GM12864 (cell line): ENCODE results near the gene IGLL1.

Experiments used
- DNase-seq: peaks from one replicate; pipeline ENCODE4 v3.0.0-alpha.2; 2011; ENCODE audit warnings: low read depth
- H3K4me3 ChIP-seq: 2 replicates; pipeline ENCODE4 v1.5.1; 2011; ENCODE audit warnings: mild to moderate bottlenecking, low read depth, low read length, control low read depth
- TF ChIP-seq, protein P1 (sequence below): IDR thresholded peaks from 2 replicates; pipeline ENCODE4 v1.5.1; 2011; ENCODE audit warnings: low read depth, mild to moderate bottlenecking, moderate library complexity, low read length, control low read depth, inconsistent platforms; ENCODE audit errors: missing control alignments

Gene IGLL1

DNA sequence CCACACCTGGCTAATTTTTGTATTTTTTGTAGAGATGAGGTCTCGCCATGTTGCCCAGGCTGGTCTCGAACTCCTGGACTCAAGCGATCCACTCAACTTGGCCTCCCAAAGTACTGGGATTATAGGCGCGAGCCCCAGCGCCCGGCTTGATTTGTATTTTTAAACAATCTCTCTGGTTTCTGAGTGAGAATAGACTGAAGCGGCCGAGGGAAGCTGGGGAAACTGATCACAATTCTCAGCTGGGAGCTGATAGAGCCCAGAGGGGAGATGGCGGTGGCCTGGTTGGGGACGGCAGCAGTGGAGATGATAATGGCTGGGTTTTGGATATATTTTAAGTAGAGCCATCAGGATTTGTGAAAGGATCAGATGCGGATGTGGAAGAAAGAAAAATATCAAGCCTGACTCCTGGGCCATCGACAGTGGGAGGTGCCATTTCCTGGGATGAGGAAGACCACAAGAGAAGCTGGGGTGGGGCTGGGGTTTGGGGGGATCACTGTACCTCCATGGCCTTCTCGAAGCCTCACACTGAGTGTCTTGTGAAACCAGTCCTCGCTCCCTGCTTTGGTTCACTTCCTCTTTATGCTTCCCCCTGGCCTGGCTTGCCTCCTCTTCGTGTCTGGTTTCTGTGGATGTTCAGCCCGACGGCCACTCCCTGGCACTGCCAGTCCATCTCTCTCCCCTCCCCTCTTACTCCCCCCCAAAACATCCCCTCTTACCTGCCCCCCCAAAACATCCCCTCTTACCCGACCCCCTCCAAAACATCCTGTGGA, 51.9 kb downstream of the IGLL1 start:
- H3K4me3 ChIP-seq, result no peak overlapping the region
- DNase-seq, result no peak
- TF ChIP-seq, protein P1, sequence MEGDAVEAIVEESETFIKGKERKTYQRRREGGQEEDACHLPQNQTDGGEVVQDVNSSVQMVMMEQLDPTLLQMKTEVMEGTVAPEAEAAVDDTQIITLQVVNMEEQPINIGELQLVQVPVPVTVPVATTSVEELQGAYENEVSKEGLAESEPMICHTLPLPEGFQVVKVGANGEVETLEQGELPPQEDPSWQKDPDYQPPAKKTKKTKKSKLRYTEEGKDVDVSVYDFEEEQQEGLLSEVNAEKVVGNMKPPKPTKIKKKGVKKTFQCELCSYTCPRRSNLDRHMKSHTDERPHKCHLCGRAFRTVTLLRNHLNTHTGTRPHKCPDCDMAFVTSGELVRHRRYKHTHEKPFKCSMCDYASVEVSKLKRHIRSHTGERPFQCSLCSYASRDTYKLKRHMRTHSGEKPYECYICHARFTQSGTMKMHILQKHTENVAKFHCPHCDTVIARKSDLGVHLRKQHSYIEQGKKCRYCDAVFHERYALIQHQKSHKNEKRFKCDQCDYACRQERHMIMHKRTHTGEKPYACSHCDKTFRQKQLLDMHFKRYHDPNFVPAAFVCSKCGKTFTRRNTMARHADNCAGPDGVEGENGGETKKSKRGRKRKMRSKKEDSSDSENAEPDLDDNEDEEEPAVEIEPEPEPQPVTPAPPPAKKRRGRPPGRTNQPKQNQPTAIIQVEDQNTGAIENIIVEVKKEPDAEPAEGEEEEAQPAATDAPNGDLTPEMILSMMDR, result no peak

DNA sequence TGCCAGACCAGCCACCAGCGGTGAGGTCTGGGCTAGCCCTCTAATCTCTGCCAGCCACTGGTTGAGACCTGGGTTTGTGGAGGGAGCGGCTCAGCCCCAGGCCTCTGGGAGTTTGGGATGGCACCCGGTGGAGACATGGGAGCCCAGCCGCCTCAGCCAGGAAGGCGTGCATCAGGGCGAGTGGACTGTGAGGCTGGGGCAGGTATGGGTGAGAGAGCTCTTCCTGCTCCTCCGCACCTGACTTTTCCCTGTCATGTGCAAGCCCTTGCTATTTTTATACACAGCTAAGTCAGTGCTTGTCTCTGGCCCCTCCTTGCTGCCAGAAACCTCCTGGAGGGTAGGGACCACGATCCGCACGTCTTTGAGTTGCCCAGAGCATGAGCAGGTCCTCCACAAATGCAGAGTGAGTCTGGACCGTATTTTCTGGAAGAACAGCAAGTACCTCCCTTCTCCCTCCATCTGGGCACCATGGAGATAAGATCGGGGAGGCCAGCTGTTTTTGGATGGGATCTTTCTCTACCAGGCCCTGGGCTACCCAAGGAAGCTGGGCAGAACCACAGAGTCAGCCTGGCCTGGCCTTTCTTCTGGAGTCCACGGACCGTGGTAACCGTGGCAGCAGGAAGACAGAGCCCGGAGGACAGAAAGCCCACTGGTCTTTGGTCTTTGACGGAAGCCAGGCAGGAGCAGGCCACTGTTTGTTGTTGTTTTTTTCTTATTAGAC, 53.3 kb downstream of the IGLL1 start:
- H3K4me3 ChIP-seq, result no peak overlapping the region
- TF ChIP-seq, protein P1, result no peak
- DNase-seq, result no peak

DNA sequence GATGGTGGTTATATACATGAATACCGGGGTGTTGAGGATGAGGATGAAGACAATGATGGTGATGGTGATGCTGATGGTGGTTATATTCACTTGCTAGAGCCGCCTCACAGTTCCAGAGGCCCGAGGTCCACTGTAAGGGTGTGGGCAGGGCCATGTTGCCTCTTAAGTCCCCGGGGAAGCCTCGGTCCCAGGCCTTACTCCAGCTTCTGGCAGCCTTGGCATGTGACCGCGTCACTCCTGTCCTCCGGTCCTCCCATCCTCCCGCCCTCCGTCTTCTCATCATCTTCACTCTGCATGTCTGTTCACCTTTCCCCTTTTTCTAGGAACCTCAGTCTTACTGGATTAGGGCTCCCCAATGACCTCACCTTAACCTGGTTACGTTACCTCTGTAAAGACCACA, 54.6 kb downstream of the IGLL1 start:
- no peak for DNase-seq
- no peak overlapping the region for H3K4me3 ChIP-seq
- TF ChIP-seq, protein P1, result no peak

DNA sequence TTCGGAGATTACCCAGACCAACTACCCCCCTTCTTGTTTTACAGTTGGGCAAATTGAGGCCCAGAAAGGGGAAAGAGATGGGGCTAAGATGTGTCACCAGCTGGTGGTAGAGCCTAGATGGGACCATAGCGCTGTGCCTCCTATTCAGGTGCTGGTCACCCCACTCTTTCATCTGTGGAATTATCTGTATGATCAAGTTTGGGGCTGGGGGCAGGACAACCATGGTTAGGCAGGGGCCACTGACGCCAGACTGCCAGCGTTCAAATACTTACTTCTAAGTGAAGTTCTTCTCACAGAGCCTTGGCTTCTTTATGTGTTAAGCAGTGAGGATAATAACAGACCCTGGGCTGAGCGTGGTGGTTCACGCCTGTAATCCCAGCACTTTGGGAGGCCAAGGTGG, 55.9 kb downstream of the IGLL1 start:
- TF ChIP-seq, protein P1, result no peak
- no peak overlapping the region for H3K4me3 ChIP-seq
- no peak for DNase-seq

DNA sequence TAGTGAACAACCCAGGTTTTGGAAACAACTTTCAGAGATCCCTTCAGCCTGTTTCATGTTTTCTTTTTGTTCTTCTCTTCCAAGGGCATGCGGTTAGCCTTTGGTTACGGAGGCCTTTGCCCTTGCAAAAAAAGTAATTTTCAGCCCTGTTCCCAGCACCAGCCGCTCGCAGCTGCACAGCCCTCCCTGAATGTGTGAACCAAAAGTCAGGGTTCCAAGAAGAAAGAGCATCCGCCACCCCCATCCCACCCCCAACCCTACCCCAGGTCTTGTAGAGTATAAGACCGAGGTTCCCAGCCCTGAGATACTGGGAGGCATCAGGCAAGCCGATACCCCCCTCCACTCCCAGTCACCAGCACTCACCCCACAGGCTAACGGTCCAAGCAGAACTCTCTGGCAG, 56.4 kb downstream of the IGLL1 start:
- DNase-seq, result no peak
- TF ChIP-seq, protein P1, result no peak

More for the DNA sequence above, 56.4 kb downstream of the IGLL1 start:
- H3K4me3 ChIP-seq, result no peak overlapping the region
